HepG2 (cell line): ENCODE measurements around the gene CAVIN1. TPM values are rescaled to one million over a fixed set of nuclear protein-coding genes. Genes with fewer than 3 reads are reported as not detected.

Experiments used
- ARNT ChIP-seq: fragments of 450-650 bp; IDR thresholded peaks from 2 replicates; pipeline ENCODE4 v1.6.1; 2017
- E2F2 ChIP-seq: sonication (generic); formaldehyde crosslinking; IDR thresholded peaks from 2 replicates; pipeline ENCODE4 v1.4.0; 2020; ENCODE audit warnings: missing genetic modification reagents, borderline replicate concordance
- GLMP ChIP-seq: sonication (generic); formaldehyde crosslinking; IDR thresholded peaks from 2 replicates; pipeline ENCODE4 v1.9.0; 2021; ENCODE audit warnings: missing genetic modification reagents, mild to moderate bottlenecking, borderline replicate concordance
- GPBP1L1 ChIP-seq: sonication (generic); formaldehyde crosslinking; IDR thresholded peaks from 2 replicates; pipeline ENCODE4 v1.5.0; 2020; ENCODE audit warnings: mild to moderate bottlenecking, missing genetic modification reagents
- HBP1 ChIP-seq: IDR thresholded peaks from 2 replicates; pipeline ENCODE4 v1.6.1; 2016; ENCODE audit warnings: low read depth, control low read depth
- HIVEP1 ChIP-seq: sonication (generic); formaldehyde crosslinking; IDR thresholded peaks from 2 replicates; pipeline ENCODE4 v1.4.0; 2020; ENCODE audit warnings: mild to moderate bottlenecking, missing genetic modification reagents
- NR2F2 ChIP-seq: IDR thresholded peaks from 2 replicates; pipeline ENCODE4 v1.6.1; 2012; ENCODE audit warnings: low read depth, inconsistent platforms, borderline replicate concordance
- SNAPC2 ChIP-seq: sonication (generic); formaldehyde crosslinking; IDR thresholded peaks from 2 replicates; pipeline ENCODE4 v1.8.1; 2022; ENCODE audit warnings: mild to moderate bottlenecking, missing genetic modification reagents
- TFAP4 ChIP-seq: sonication (generic); IDR thresholded peaks from 2 replicates; pipeline ENCODE4 v1.6.1; 2016; ENCODE audit warnings: low read depth, borderline replicate concordance
- UBTF ChIP-seq: sonication (generic); formaldehyde crosslinking; IDR thresholded peaks from 2 replicates; pipeline ENCODE4 v1.4.0; 2020; ENCODE audit warnings: mild to moderate bottlenecking, missing genetic modification reagents
- WIZ ChIP-seq: sonication (generic); formaldehyde crosslinking; IDR thresholded peaks from 2 replicates; pipeline ENCODE4 v1.5.1; 2020; ENCODE audit warnings: mild to moderate bottlenecking, missing genetic modification reagents
- ZBTB38 ChIP-seq: sonication (generic); formaldehyde crosslinking; IDR thresholded peaks from 2 replicates; pipeline ENCODE4 v1.5.1; 2020; ENCODE audit warnings: mild to moderate bottlenecking, missing genetic modification reagents
- ZNF143 ChIP-seq: sonication (generic); formaldehyde crosslinking; IDR thresholded peaks from 2 replicates; pipeline ENCODE4 v1.4.0; 2020; ENCODE audit warnings: missing genetic modification reagents
- ZNF225 ChIP-seq: sonication (generic); formaldehyde crosslinking; IDR thresholded peaks from 2 replicates; pipeline ENCODE4 v1.4.0; 2020; ENCODE audit warnings: mild to moderate bottlenecking, missing genetic modification reagents
- ZNF251 ChIP-seq: sonication (generic); formaldehyde crosslinking; IDR thresholded peaks from 2 replicates; pipeline ENCODE4 v1.9.0; 2021; ENCODE audit warnings: mild to moderate bottlenecking, missing genetic modification reagents
- ZNF362 ChIP-seq: sonication (generic); formaldehyde crosslinking; IDR thresholded peaks from 2 replicates; pipeline ENCODE4 v1.4.0; 2020; ENCODE audit warnings: missing genetic modification reagents, mild to moderate bottlenecking, borderline replicate concordance
- ZNF710 ChIP-seq: sonication (generic); formaldehyde crosslinking; IDR thresholded peaks from 2 replicates; pipeline ENCODE4 v1.5.0; 2020; ENCODE audit warnings: mild to moderate bottlenecking, missing genetic modification reagents, borderline replicate concordance
- polyA plus RNA-seq, 8 experiments: library from polyadenylated mRNA; depleted of rRNA in 3 of 8; stranded (reverse) in 7 of 8; unstranded in 1 of 8; fragments of >200 nt; fragmentation: Illumina TruSeq in 4 of 8; extraction: Trizol in 4 of 8; gene quantifications; 2 replicates each; pipeline versions ENCODE4 v1.2.1 to v1.2.3, GENCODE V29; 2011 to 2016; ENCODE audit warnings: low read depth in 4 of 8, missing spikeins in 1 of 8, mixed read lengths in 1 of 8; ENCODE audit not compliant: insufficient read depth in 1 of 8
- total RNA-seq, 5 experiments: library from RNA; depleted of rRNA; stranded (reverse); fragments of >200 nt; fragmentation: Illumina TruSeq; extraction: Trizol; gene quantifications; 2 replicates each; pipeline ENCODE4 v1.2.3, GENCODE V29; 2016; ENCODE audit warnings: low read depth in 1 of 5

The CAVIN1 gene
- total and polyA plus RNA-seq, 2 of the 13 experiments (the other 11 are each of a cell fraction or from before 2014, with no cell fraction given): 15.9 to 25.5 TPM

- TF ChIP-seq ARNT (no peak), GLMP (no peak), HBP1 (0 out of 2 replicates have a peak, but pooled peaks have one; percentile 54), ZNF362 (CRISPR knock-in tag) (peak; percentile 36; the same call in 1 of the 2 replicates), HIVEP1 (CRISPR knock-in tag) (peak; percentile 66), ZNF710 (CRISPR knock-in tag) (0 out of 2 replicates have a peak, but pooled peaks have one; percentile 40), NR2F2 (no peak), ZNF251 (CRISPR knock-in tag) (no peak), ZNF225 (CRISPR knock-in tag) (no peak), WIZ (CRISPR knock-in tag) (no peak), ZBTB38 (CRISPR knock-in tag) (peak; percentile 38; the same call in 1 of the 2 replicates), SNAPC2 (CRISPR knock-in tag) (0 out of 2 replicates have a peak, but pooled peaks have one; percentile 41), E2F2 (no peak), TFAP4 (no peak), GPBP1L1 (CRISPR knock-in tag) (no peak), ZNF143 (CRISPR knock-in tag) (peak; percentile 27; the same call in 1 of the 2 replicates), UBTF (CRISPR knock-in tag) (no peak)
Measured at GRCh38 chr17:42405963-42406495, 17.0 kb downstream of the CAVIN1 start (continued).
